NCI-H2029 (cell line): Measurements from ENCODE around the gene CADM2.
"Not testable (repeated sequence)": the region's sequence is repeated elsewhere in the genome, so short reads cannot be mapped to it uniquely, and the experiment has no call there.

Source experiments
- DNase-seq: peaks from one replicate; lab custom pipeline; 2025; lab: John Stamatoyannopoulos, UW

The CADM2 gene

DNA sequence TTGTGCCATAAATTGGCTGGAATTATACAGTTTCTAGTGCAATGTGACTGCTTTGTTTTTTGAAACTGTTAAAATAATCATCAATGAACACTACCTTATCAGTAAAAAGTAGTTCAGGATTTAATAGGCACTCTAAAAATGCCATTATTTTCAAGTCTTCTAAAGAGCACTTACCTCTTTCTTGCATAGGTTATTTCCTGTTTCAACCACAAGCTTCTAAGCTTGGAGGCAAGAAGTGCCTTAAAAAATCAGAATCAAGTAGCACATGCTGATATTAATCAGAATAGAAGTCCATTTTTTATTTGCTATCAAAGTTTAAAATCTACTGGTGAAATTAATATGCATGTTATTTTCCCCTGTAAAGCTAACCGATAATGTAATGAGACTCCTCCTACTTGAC is 991.6 kb downstream of the CADM2 start:
- DNase-seq: no peak

DNA sequence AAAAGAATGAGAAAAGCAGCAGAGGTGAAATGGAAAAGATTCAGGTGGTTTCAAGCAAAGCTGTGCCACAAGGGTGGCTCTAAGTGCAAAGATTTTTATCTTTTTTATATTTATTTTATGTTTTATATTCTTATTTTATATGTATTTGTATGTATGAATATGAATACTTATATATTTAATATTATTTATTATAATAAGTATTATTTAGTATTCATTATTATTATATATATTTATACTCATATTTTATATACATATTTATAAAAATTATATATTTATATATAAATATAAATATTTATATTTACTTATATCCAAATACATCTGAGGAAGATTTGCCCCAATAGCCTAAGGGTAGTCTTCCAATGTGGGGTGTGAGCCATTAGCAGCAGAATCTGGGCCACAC is 1002.0 kb downstream of the CADM2 start:
- DNase-seq: no peak

DNA sequence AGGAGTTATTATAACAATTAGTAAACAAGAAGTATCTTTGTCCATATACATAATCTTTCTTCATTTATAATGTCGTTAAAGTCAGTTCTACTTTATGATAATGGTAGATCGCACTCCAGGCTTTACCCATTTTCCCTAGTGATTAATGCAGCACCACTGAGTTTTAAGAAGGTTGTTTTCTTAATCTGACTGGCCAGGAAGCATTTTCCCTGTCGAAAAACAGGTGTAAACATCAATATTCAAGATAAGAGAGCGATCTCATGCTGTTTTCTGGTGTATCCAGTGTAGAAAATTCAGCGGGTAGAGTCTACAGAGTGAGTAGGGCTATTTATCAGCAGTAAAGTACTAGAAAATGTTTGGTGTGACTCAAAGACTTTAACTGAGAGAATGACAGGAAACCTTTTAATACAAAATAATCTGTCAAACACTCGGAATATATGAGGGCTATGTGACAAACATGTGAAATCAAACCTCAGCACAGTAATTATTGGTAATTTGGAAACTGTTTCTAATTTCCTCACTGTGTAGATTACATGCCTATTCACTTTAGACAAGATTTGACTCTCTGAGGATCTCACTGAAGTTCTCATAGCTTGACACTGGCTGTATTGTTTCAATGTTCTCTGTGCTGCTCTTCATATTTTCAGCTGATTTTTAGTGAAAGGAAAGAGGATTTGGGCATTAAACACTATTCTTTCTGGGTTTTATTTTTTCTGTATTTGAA is 1019.0 kb downstream of the CADM2 start:
- DNase-seq: no peak

DNA sequence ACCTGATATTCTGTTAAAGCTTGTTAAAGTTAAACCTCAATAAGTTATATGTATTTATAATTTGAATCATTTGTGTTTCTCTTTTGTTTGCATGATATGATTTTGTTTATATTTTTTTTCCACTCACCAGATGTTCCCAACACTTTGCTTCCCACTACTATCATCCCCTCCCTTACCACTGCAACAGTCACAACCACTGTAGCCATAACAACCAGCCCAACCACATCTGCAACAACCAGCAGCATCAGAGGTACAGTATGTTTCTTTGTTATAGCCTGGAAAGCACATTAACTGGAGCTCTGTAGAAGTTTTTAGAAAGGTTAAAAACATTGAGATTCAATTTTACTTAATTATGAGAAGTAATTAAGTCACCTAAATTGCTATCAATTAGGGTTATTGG is 1020.2 kb downstream of the CADM2 start:
- DNase-seq: no peak

DNA sequence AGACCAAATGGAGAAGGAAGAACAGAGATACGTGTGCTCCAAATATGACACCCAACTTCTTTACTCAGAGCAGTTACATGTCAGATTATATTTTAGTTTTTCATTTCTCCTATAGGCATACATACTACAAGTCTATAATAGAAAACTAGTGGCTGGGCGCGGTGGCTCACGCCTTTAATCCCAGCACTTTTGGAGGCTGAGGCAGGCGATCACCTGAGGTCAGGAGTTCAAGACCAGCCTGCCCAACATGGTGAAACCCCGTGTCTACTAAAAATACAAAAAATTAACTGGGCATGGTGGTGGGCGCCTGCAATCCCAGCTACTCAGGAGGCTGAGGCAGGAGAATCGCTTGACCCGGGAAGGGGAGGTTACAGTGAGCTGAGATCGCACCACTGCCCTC is 1030.8 kb downstream of the CADM2 start:
- not testable (repeated sequence) for DNase-seq

DNA sequence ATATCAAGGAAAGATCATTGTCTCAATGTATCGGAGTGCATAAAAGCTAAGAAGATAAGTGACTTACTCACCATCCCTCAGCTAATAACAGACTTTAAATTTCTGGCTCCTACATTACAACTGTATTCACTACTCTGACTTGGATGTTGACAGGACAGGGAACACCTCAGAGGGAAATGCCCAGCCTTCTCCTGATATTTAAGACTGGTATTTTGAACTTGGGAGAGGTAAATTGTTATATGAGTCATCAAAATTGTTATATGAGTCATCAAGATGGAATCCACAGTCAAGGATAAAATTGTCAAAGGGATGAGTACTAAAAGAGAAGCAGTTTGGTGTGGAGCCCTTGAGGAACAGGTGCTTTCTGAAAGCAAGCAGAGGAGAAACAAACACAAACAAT is 1070.8 kb downstream of the CADM2 start:
- no peak for DNase-seq

DNA sequence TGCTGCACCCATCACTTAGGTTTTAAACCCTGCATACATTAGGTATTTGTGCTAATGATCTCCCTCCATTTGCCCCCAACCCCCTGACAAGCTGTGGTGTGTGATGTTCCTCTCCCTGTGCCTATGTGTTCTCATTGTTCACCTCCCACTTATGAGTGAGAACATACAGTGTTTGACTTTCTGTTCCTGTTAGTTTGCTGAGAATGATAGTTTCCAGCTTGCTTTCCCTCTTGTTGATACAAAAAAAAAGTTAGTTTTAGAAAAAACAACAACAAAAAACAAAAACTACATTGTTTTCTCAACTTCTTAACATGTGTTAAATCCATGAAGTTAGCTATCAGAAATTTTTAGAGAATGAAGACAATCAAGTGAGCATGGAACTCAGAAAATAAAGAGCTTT is 1079.1 kb downstream of the CADM2 start:
- DNase-seq: no peak

DNA sequence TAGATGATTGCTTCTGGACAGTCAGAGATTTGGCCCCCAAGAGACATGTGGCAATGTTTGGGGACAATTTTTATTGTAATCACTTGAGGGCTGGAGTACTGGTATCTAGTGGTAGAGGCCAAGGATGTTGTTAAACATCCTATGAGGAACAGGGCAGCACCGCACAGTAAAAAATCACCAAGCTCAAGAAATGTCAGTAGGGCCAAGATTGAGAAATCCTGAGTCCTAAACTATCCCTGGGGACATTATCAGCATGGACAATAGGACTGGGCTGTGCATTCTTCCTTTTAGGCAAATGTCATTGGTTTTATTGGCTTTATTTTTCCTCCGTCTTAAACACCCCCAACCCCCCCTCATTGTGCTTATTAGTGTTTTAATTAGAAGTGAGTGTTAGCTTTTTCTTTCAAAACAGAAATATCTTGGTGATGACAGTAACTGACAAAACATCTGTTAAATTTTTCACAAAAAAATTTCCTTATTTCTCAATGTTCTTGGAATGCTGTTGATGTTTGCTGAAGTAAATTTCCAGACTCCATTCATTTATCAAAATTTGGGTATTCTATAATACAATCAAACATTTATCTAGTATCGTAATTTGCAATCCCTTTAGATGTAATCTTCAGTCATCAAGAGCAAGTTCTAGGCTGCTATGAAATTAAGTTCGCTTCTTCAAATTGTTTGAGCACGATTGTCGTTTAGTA is 1087.8 kb downstream of the CADM2 start:
- DNase-seq: no peak

DNA sequence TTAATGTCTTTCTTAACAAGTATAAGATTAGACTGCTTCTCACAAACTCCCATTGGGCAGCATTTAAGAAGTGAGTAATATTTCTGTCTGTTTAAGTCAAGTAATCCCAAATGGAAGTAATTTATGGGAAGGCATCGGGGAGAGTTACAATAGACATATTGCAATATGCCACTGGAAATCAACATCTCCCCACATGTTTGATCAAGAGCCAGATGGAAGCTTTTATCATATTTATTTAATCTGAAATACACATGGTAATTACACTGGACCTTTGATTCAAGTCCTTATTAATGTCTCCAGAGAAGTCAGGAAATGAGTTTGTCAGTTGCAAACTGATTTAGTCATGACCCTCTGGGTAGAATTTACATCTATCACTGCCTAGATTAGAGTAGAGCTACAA is 1088.4 kb downstream of the CADM2 start:
- no peak for DNase-seq

DNA sequence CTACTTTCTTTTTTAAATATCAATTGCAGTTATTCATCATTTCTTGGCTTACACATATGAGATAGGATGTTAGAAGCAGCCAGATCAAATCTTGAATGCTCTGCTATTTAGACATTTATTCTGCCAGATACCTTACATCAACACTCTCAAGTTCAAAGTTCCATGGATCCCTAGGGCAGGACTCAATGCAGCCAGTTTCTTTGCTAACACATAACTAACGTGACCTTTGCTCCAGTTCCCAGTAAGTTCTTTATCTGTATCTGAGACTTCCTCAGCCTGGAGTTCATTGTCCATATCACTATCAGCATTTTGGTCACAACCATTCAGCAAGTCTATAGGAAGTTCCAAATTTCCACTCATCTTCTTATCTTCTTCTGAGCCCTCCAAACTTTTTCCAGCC is 1092.3 kb downstream of the CADM2 start:
- DNase-seq: no peak

DNA sequence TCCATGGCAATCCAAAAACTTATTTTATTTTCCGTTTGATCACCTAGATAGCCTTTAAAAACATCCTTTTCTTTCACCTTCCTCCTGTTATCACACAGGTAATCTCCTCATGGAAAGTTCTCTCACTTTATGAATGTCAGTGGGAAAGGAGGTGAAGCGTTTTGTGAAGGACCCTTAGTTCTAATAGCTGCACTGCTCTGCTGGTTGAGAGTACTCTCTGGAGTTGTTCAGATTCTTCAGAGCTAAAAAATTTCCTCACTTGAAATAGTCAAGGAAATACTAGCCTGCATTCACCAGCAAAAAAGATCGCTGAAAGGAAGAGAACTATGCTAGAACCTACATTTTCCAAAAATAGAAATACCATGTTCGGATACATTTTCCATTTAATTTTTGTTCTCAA is 1097.2 kb downstream of the CADM2 start:
- DNase-seq: no peak

DNA sequence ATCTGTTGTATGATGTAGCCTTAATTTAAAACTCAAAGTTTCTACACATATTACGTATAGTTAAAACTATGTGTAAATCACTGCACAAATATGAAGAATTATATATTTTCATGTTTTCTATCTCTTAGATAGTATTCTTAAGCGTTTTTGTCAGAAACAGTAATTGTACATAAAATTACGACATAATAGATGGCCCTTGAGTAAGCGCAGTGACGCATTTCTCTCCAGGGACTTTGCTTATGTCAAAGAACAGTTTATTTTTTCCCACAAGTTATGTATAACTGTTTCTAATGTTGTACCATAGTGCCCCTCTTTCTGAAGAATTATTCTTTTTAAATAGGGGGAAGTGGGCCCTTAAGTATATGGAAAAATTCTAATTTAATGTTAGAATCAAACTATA is 1098.2 kb downstream of the CADM2 start:
- DNase-seq: no peak

DNA sequence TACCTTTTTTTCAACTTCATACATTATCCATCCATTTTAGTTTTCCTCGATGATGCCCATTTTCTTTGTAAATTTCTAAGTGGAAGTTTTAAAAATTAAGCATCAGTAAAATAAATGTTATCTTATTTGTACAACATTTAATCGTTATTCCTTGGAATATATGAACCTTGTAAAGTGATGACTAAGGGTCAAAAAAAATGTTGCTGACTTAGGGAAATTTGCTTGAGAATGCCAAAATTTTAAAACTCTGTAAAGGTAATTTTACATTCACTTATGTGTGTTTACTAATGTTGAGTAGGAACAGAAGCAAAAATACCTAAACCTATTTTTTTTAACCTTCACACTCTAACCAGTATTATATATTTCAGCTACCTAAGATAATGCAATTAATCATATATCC is 1115.0 kb downstream of the CADM2 start:
- DNase-seq: no peak

DNA sequence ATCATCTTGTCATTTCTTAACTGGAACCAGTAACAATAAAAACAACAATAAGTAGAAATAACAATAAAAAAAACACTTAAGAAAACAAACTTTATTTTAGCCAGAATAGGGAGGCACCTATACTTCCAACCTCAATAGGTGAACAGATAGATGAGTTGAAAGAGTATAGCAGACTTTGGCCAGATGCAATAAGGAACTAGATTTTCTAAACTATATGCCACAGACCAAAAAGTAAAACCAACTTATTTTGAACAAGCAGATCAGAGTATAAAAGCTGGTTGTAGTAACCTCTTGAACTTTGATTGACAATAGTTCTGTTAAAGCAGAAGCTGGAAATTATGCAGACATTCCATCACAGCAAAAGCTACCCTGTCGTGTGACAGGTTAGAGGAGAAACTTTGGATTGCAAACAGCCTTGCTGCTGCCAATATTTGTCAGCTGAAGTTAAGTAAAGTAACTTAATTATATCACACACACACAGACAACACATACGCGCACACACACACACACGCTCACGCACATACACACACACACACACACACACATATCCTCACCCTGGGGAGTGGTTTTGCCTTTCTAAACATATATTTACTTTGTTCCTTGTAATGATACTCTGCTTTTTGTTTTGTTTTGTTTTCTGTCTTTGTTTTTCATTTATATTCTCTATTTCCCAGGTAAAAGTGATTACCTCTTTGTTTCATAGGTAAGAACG is 1128.5 kb downstream of the CADM2 start:
- DNase-seq: no peak

DNA sequence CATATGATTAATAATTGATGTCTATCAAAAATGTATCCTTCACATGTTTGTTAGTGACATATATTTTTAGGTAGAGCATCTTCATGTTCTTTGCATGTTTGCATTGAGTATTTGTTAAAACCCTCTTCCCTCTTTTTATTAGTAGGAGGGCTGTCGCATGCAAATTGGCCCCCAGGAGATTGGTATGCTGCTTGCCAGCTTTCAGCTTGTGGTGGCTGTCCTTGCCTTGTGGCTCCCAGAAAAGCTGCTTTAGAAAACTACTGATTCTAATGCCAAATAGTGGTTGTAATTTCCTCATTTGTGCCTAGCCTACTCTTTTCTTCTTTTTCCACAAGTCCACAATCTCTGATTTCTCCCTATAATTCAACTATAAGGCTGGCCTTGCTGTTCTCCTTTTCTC is 1145.4 kb downstream of the CADM2 start:
- no peak for DNase-seq

DNA sequence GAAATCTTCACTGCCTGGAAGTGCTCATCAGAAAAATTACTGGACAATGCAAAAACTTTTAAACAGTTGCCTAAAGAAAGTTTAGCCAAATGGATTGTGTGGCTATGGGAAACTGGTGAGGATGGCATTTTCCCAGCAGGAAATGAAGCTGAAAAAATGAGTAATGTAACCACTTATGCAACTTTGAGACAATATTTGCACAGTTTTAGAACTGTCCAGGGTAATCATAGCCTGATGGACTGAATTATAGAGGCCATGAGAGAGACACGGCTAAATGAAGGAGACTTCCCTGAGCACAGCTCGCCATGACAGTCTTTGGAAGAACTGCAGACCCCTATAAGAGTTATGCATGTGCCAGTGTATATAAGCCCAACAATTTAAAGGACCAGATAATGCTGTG is 1150.6 kb downstream of the CADM2 start:
- peak; percentile 24 for DNase-seq
